GM18526 (cell line): ENCODE results near the gene THRB.

Experiments
- POLR2A ChIP-seq: IDR thresholded peaks from 3 replicates; pipeline ENCODE4 v1.6.1; 2011; ENCODE audit not compliant: insufficient read length; ENCODE audit errors: extremely low read depth

Gene THRB

GRCh38 chr3:24245056-24245455 is 249.6 kb downstream of the THRB start:
- TF ChIP-seq POLR2A: no peak

GRCh38 chr3:24244491-24244890 is 250.2 kb downstream of the THRB start:
- TF ChIP-seq POLR2A: no peak

GRCh38 chr3:24242012-24242698 is 252.5 kb downstream of the THRB start:
- no peak for TF ChIP-seq POLR2A

- no peak for TF ChIP-seq POLR2A
These were observed 254.3 kb downstream of the THRB start for GRCh38 chr3:24240306-24240705.

GRCh38 chr3:24237971-24238706 is 256.5 kb downstream of the THRB start:
- TF ChIP-seq POLR2A: no peak

- no peak for TF ChIP-seq POLR2A
These were observed 259.5 kb downstream of the THRB start for GRCh38 chr3:24235121-24235520.

- no peak for TF ChIP-seq POLR2A
These were observed 261.9 kb downstream of the THRB start for GRCh38 chr3:24232784-24233183.

GRCh38 chr3:24229468-24230221 is 265.0 kb downstream of the THRB start:
- no peak for TF ChIP-seq POLR2A

- no peak for TF ChIP-seq POLR2A
These were observed 267.0 kb downstream of the THRB start for GRCh38 chr3:24227635-24228034.

GRCh38 chr3:24226397-24226796 is 268.3 kb downstream of the THRB start:
- TF ChIP-seq POLR2A: no peak

DNA sequence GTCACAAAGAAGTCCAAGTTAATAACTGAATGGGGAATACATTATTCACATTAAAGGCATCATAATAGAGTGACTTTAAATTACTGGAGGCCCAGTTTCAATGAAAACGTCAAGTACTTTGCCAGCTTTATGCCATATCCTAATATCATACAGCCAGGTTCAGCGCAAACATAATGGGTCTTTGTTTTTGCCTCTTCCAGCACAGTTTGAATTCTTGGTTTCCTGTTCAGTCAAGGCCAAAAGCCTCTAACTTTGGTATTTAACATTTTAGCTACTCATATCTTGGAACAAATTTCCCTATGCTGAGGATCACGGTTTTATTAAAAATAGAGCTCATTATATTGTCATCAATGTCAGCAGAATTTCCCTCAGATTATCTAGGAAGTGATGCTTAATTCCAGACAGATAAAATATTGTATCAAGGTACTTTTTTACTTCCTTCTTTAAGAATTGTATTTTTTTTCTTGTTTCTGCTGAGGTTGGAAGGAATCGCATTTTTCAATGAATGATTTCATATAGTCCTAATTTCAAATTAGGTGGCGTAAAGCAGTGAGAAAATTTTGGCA is 269.2 kb downstream of the THRB start:
- TF ChIP-seq POLR2A: no peak

DNA sequence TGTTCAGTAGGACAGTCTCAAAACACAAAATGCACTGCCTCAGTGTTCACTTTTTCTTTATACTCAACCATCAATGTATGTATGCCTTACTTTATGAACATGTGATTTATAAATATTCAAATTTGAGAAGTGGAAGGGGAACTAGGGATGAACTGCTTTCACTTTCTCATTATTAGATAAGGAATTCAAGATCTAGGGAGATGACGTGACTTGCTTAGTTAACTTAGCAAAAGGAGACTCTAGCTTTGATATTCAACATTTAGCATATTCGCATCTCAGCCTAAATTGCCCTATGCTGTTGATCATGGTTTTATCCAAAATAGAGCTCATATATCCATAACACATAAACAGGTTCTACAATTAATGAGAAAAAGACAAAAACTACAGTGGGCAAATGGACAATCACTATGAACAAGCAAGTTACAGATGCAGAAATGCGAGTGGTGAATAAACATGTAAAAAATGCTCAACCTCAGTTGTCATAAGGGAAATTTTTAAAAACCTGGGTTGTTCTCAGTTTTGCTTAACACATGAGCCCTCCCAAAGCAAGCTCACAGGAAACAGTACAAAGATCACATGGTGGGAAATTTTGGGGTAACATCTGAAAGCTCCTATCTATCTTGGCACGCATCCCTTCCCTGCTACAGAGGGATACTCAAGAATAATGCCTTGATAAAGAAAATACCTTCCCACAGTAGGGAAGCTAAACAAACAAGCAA is 269.8 kb downstream of the THRB start:
- TF ChIP-seq POLR2A: no peak

GRCh38 chr3:24222165-24222805 is 272.4 kb downstream of the THRB start:
- TF ChIP-seq POLR2A: no peak

GRCh38 chr3:24220859-24221657 is 273.6 kb downstream of the THRB start:
- TF ChIP-seq POLR2A: no peak
